Lung (tissue), 12 donors: ENCODE results near the gene CLDN9. TPM values are rescaled to one million over a fixed set of nuclear protein-coding genes. Genes with fewer than 3 reads are reported as not detected.

ENCODE experiments used
- ATAC-seq: fragments of 200-7000 bp; cut with Tn5 transposase; one replicate; pipeline ENCODE4 v1.9.1; 2020; ENCODE audit warnings: moderate number of reproducible peaks; ENCODE audit not compliant: insufficient read depth, low FRiP score
- DNase-seq, 3 donors: peaks; one replicate each; pipeline ENCODE4 v3.0.0-alpha.2; 2013 to 2017
- H3K27ac ChIP-seq, 2 donors: one replicate each; pipeline ENCODE4 v1.5.1; 2013; ENCODE audit warnings: mild to moderate bottlenecking in 2 of 2, moderate library complexity in 2 of 2, control low read depth in 1 of 2, inconsistent platforms in 1 of 2, low read depth in 1 of 2, low read length in 1 of 2
- H3K27me3 ChIP-seq, 3 donors: one replicate each; pipeline ENCODE4 v1.5.1; 2013; ENCODE audit warnings: low read length in 2 of 3; ENCODE audit not compliant: control insufficient read depth in 3 of 3, insufficient read depth in 3 of 3
- H3K36me3 ChIP-seq, 4 donors: one replicate each; pipeline ENCODE4 v1.5.1; 2013; ENCODE audit warnings: low read length in 4 of 4, mild to moderate bottlenecking in 1 of 4, moderate library complexity in 1 of 4; ENCODE audit not compliant: control insufficient read depth in 4 of 4, insufficient read depth in 4 of 4
- H3K4me1 ChIP-seq, 5 donors: one replicate each; pipeline ENCODE4 v1.5.1; 2013; ENCODE audit warnings: low read length in 5 of 5, mild to moderate bottlenecking in 2 of 5, moderate library complexity in 1 of 5; ENCODE audit not compliant: control insufficient read depth in 5 of 5, insufficient read depth in 5 of 5
- H3K4me3 ChIP-seq: one replicate; pipeline ENCODE4 v1.5.1; 2013; ENCODE audit warnings: mild to moderate bottlenecking, control low read depth, moderate library complexity
- H3K9ac ChIP-seq, 2 donors: one replicate each; pipeline ENCODE4 v1.5.1; 2013; ENCODE audit warnings: low read length in 2 of 2, control low read depth in 1 of 2; ENCODE audit not compliant: insufficient read depth in 1 of 2
- H3K9me3 ChIP-seq, 4 donors: one replicate each; pipeline ENCODE4 v1.5.1; 2013; ENCODE audit warnings: low read length in 3 of 4, mild to moderate bottlenecking in 1 of 4, moderate library complexity in 1 of 4; ENCODE audit not compliant: control insufficient read depth in 4 of 4, insufficient read depth in 3 of 4
- WGBS, 2 donors: extraction: QIAGEN DNeasy Blood & Tissue Kit; methylation state at CpG; one replicate each; pipeline ENCODE4 v1.1.7; 2013; 5-methylcytosine and 5-hydroxymethylcytosine counted together
- polyA plus RNA-seq, 2 donors: library from polyadenylated mRNA; stranded (reverse); fragments of 200-250 nt; gene quantifications; one replicate each; pipeline ENCODE4 v1.2.1, GENCODE V29; 2013
- total RNA-seq, 2 donors: library from RNA; depleted of rRNA in 1 of 2; stranded (reverse); fragments of >200 nt in 1 of 2; gene quantifications; one replicate each; pipeline ENCODE4 v1.2.1, GENCODE V29; 2014 to 2021
- TF ChIP-seq, protein P1 (sequence below): IDR thresholded peaks from 2 replicates; pipeline ENCODE4 v1.5.1; 2012; ENCODE audit warnings: mild to moderate bottlenecking; ENCODE audit errors: control extremely low read depth, extremely low read depth
- donor health status: control.
- donor health status: control.
- donor health status: Bipolar disorder and iron deficiency.
- donor health status: healthy.
- donor health status: DM: yes; HTN: yes; CAD: no.

The CLDN9 gene
- total and polyA plus RNA-seq, 4 donors = 0.91 to 5.3 (median 1.3) TPM

DNA sequence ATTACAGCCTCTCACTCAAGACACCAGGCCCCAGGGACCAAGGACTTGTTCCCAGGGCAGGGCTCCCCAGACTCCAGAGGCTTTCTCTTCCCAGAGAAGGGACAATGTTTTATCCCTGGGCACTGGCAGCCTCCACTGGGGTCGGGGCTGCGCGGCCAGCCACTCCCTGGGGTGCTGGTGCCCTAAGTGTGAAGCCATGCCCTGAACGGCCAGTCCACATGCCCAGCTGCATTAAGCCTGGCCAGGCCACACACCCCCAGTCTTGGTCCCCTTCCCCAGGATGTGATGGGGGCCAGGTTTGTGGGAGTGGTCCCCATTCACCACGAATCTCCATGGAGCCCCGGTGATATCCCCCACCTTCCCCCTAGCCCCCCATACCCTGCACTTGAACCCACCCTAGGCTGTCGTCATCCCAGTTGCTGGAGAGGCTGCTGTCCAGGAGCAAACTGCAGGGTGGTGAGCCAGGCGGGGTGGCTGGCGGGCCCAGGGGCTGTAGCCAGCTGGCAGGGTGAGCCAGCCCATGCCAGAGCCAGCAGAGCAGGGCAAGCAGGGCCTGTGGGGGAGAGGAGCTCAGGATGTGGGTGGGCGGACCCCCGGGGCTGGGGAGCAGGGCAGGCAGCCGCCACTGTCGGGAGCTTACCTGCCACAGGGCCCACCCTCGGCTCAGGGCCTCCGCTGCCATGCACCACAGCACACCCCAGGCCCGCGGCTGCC is 39.0 kb upstream of the CLDN9 start:
- 91 to 95% methylated on average over 17 of the region's 17 CpGs for WGBS, 2 donors
- no peaks in the 10 kb centered on the region for H3K27me3 ChIP-seq
- TF ChIP-seq, protein P1, sequence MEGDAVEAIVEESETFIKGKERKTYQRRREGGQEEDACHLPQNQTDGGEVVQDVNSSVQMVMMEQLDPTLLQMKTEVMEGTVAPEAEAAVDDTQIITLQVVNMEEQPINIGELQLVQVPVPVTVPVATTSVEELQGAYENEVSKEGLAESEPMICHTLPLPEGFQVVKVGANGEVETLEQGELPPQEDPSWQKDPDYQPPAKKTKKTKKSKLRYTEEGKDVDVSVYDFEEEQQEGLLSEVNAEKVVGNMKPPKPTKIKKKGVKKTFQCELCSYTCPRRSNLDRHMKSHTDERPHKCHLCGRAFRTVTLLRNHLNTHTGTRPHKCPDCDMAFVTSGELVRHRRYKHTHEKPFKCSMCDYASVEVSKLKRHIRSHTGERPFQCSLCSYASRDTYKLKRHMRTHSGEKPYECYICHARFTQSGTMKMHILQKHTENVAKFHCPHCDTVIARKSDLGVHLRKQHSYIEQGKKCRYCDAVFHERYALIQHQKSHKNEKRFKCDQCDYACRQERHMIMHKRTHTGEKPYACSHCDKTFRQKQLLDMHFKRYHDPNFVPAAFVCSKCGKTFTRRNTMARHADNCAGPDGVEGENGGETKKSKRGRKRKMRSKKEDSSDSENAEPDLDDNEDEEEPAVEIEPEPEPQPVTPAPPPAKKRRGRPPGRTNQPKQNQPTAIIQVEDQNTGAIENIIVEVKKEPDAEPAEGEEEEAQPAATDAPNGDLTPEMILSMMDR = no peak

DNA sequence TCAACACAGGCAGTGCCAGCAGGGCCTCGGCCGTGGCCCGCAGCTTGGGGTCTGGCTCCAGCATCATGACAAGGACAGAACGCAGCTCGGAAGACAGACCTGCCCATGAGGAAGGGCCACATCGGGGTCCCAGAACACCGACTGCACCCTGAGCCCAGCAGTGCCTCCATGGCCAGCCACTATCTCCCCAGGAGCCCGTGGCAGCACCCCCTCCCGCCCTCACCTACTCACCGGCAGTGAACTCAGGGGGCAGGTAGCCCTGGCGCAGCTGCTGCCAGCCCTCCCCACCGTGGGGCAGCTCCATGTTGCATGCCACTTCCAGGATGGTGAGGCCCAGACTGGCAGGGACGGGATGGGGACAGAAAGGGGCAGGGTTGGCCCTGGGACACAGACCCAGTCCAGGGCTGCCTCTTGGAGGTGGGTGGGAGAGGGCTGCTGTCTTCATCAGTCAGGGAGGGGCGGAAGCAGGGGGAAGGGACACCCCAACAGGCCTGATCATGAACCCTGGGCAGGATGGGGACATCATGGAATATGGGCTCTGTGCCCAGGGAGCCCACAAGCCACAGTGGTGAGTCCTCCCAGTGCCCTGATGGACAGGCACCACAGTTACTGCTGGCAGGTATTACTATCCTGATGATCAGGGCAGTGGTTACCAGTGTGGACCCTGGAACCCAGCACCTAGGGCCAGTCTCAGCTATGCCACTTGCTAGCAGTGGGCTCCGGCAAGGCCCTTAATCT is 38.2 kb upstream of the CLDN9 start:
- H3K4me3 ChIP-seq = no peak overlapping the region
- DNase-seq (no peak), ATAC-seq (no peak)
- H3K9ac ChIP-seq = no peak overlapping the region
- H3K36me3 ChIP-seq = no peaks in the 10 kb centered on the region
- peaks cover 0 to 43% (median 8%) of the 10 kb centered on the region in 5 donors for H3K4me1 ChIP-seq
- no peaks in the 10 kb centered on the region for H3K27me3 ChIP-seq
- H3K9me3 ChIP-seq = no peaks in the 10 kb centered on the region
- no peak overlapping the region for H3K27ac ChIP-seq
- 93 to 94% methylated on average over 13 to 15 of the region's 15 CpGs for WGBS, 2 donors
- TF ChIP-seq, protein P1 = no peak

More for the DNA sequence above, 39.0 kb upstream of the CLDN9 start:
- ATAC-seq = no peak
- H3K9me3 ChIP-seq = no peaks in the 10 kb centered on the region
- H3K36me3 ChIP-seq = no peaks in the 10 kb centered on the region
- peaks cover 0 to 40% (median 8%) of the 10 kb centered on the region in 5 donors for H3K4me1 ChIP-seq
- no peak overlapping the region for H3K4me3 ChIP-seq
- no peak overlapping the region for H3K9ac ChIP-seq
- no peak for DNase-seq
- no peak overlapping the region for H3K27ac ChIP-seq

DNA sequence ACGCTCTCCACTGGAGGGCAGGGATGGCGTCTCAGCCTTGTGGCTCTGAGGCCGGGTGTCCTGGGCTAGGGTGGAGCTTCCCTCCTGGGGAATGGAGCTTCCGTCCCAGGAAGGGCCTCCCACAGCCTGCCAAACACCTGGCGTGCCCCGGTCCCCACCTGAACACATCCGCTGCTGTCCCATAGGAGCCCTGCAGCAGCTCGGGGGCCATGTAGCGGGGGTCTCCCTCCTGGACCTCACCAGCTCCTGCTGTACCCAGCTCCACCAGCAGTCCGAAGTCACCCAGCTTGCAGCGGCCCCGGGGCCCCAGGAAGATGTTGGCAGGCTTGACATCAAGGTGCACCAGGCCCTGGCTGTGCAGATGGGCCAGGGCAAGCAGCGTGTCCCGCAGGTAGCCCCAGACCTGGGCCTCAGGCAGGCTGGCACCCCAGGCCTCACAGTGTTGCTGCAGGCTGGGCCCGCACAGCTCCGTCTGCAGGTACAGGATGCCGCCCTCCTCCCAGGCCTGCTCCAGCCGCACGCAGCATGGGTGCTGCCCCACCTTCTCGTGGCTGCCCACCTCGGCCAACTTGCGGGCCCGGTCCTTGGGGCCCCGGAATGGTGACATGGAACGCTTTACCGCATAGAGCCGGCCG is 37.4 kb upstream of the CLDN9 start:
- DNase-seq (no peak), ATAC-seq (no peak)
- Histone ChIP-seq H3K9me3 (no peaks in the 10 kb centered on the region), H3K36me3 (no peaks in the 10 kb centered on the region), H3K4me3 (no peak overlapping the region), H3K27ac (no peak overlapping the region), H3K4me1 (peaks cover 0 to 42% (median 11%) of the 10 kb centered on the region in 5 donors), H3K27me3 (no peaks in the 10 kb centered on the region), H3K9ac (no peak overlapping the region)
- TF ChIP-seq, protein P1 = no peak
- whole genome bisulfite sequencing, 2 donors = 96% methylated on average over 25 to 28 of the region's 28 CpGs
